Spleen (tissue), 11 donors: ENCODE data around the gene BAHCC1. TPM values are rescaled to one million over a fixed set of nuclear protein-coding genes. Genes with fewer than 3 reads are reported as not detected.

Experiments used
- DNase-seq: peaks from one replicate; pipeline ENCODE4 v3.0.0-alpha.2; 2020
- H3K27ac ChIP-seq, 8 donors: fragments of 200-600 bp; sonication (generic) in 7 of 8; 1 replicate in 4 of 8; 2 replicates in 4 of 8; pipeline versions ENCODE4 v1.5.0 to v1.8.0; 2016 to 2021; ENCODE audit warnings: inconsistent platforms in 4 of 8, mild to moderate bottlenecking in 4 of 8, moderate library complexity in 1 of 8
- H3K27me3 ChIP-seq, 7 donors: fragments of 200-600 bp; sonication (generic) in 6 of 7; replicated peaks in 1 of 7; 1 replicate in 4 of 7; 2 replicates in 3 of 7; pipeline versions ENCODE4 v1.5.0 to v1.8.0; 2016 to 2021; ENCODE audit warnings: inconsistent platforms in 3 of 7, mild to moderate bottlenecking in 1 of 7
- H3K36me3 ChIP-seq, 6 donors: fragments of 200-600 bp; sonication (generic) in 5 of 6; 1 replicate in 4 of 6; 2 replicates in 2 of 6; pipeline versions ENCODE4 v1.5.0 to v1.8.0; 2016 to 2021; ENCODE audit warnings: inconsistent platforms in 2 of 6
- H3K4me1 ChIP-seq, 6 donors: fragments of 200-600 bp; sonication (generic) in 5 of 6; 1 replicate in 3 of 6; 2 replicates in 3 of 6; pipeline versions ENCODE4 v1.5.0 to v1.8.0; 2016 to 2021; ENCODE audit warnings: inconsistent platforms in 3 of 6
- H3K4me3 ChIP-seq, 8 donors: fragments of 200-600 bp; sonication (generic) in 7 of 8; 1 replicate in 4 of 8; 2 replicates in 4 of 8; pipeline versions ENCODE4 v1.5.0 to v1.8.0; 2016 to 2021; ENCODE audit warnings: inconsistent platforms in 4 of 8, mild to moderate bottlenecking in 4 of 8, moderate library complexity in 2 of 8
- H3K9me3 ChIP-seq, 8 donors: fragments of 200-600 bp; sonication (generic) in 7 of 8; 1 replicate in 4 of 8; 2 replicates in 4 of 8; pipeline versions ENCODE4 v1.5.0 to v1.8.0; 2016 to 2021; ENCODE audit warnings: inconsistent platforms in 4 of 8
- CTCF ChIP-seq, 11 experiments: fragments of 200-600 bp in 7 of 11; fragments of 450-650 bp in 4 of 11; sonication (generic) in 4 of 11; IDR thresholded peaks in 8 of 11; conservative IDR thresholded peaks in 3 of 11; 1 replicate in 7 of 11; 2 replicates in 4 of 11; pipeline versions ENCODE4 v1.4.0 to v1.8.0; 2016 to 2021; ENCODE audit warnings: antibody characterized with exemption in 11 of 11, inconsistent platforms in 4 of 11, mild to moderate bottlenecking in 1 of 11
- POLR2A ChIP-seq, 3 donors: fragments of 450-650 bp; IDR thresholded peaks; one replicate each; pipeline ENCODE4 v1.5.1; 2017; ENCODE audit warnings: antibody characterized with exemption in 3 of 3, mild to moderate bottlenecking in 1 of 3
- POLR2AphosphoS5 ChIP-seq, 3 donors: sonication (generic); formaldehyde crosslinking; IDR thresholded peaks; one replicate each; pipeline ENCODE4 v1.5.1; 2017; ENCODE audit warnings: antibody characterized with exemption in 3 of 3
- WGBS, 5 donors: extraction: QIAGEN DNeasy Blood & Tissue Kit in 3 of 5; methylation state at CpG; one replicate each; pipeline versions ENCODE4 v1.1.5 to v1.1.7; 2013 to 2018; 5-methylcytosine and 5-hydroxymethylcytosine counted together
- intact Hi-C: fragments of 100-400 bp; cut with DNase I; formaldehyde crosslinking; loops from one replicate; pipeline ENCODE4 v1.15.0; 2023; ENCODE audit warnings: low total_unique reads
- polyA plus RNA-seq, 3 donors: library from polyadenylated mRNA; stranded (reverse); fragments of 200-250 nt; gene quantifications; one replicate each; pipeline ENCODE4 v1.2.1, GENCODE V29; 2013
- total RNA-seq, 7 donors: library from RNA; depleted of rRNA in 3 of 7; stranded (reverse); fragments of >200 nt in 3 of 7; fragmentation: NEBNext Ultra II Directional in 4 of 7; extraction: Animal tissue kit (Norgen Biotek cat#: 25700) in 4 of 7; gene quantifications; one replicate each; pipeline versions ENCODE4 v1.1.0 to v1.2.1, GENCODE V29; 2016 to 2021
- donor health status: healthy with polysubstance abuse.
- donor health status: DM: no; HTN: no; CAD: no; lungs with moderate emphysema.
- donor health status: DM: no; HTN: no; CAD: no.
- donor health status: Bipolar disorder and iron deficiency.
- donor health status: healthy.
- donor health status: DM: no; HTN: no; CAD: no.
- donor health status: DM: yes; HTN: yes; CAD: no.

BAHCC1 gene
- total and polyA plus RNA-seq, 10 donors = 1.7 to 20.3 (median 12.4) TPM

GRCh38 chr17:81512562-81513371, 117.5 kb downstream of the BAHCC1 start, which contains the start of gene ACTG1:
Gene ACTG1 (minus strand): TSS chr17:81512799. CDS start chr17:81512354, 445 bp downstream.
- peak; percentile 97 for DNase-seq
- Histone ChIP-seq H3K27ac (peak within 1 kb of the TSS; percentile 91 to 100 (median 100)), H3K27me3 (no peaks in the 10 kb centered on the region), H3K9me3 (no peaks in the 10 kb centered on the region), H3K36me3 (peaks cover 4 to 42% (median 35%) of the 10 kb centered on the region in 6 donors), H3K4me3 (peak within 1 kb of the TSS; percentile 86 to 99 (median 94)), H3K4me1 (peaks cover 32 to 85% (median 63%) of the 10 kb centered on the region in 6 donors)
- intact Hi-C loops = no loop called here
- 0 to 1% (median 0%) methylated on average over 21 to 111 of the region's 111 CpGs for WGBS, 5 donors
- TF ChIP-seq POLR2A (IDR thresholded peaks at IDR 0.05) = peak; percentile 93 to 97 (median 97)
- TF ChIP-seq POLR2AphosphoS5 (IDR thresholded peaks at IDR 0.05) = peak; percentile 99
- no peak for TF ChIP-seq CTCF (IDR thresholded peaks at IDR 0.05 in 8 of 11, conservative IDR thresholded peaks at IDR 0.05 in 3 of 11)

- intact Hi-C loops = no loop called here
- H3K9me3 ChIP-seq = no peaks in the 10 kb centered on the region
- H3K4me3 ChIP-seq = peak overlapping the region; percentile 53 to 99 (median 94)
- peak overlapping the region; percentile 91 to 100 (median 100) for H3K27ac ChIP-seq
- no peaks in the 10 kb centered on the region for H3K27me3 ChIP-seq
- peak; percentile 94 for DNase-seq
- WGBS, 5 donors = 0 to 2% (median 0%) methylated on average over 6 to 23 of the region's 23 CpGs
- TF ChIP-seq CTCF (IDR thresholded peaks at IDR 0.05 in 8 of 11, conservative IDR thresholded peaks at IDR 0.05 in 3 of 11) (no peak), POLR2A (IDR thresholded peaks at IDR 0.05) (no peak), POLR2AphosphoS5 (IDR thresholded peaks at IDR 0.05) (peak in 2 of 3 donors; percentile 33 to 43)
- H3K36me3 ChIP-seq = peaks cover 4 to 38% (median 35%) of the 10 kb centered on the region in 6 donors
- H3K4me1 ChIP-seq = peaks cover 38 to 86% (median 66%) of the 10 kb centered on the region in 6 donors
Observed at GRCh38 chr17:81513372-81513752, 118.1 kb downstream of the BAHCC1 start.

- no peak for TF ChIP-seq CTCF (IDR thresholded peaks at IDR 0.05 in 8 of 11, conservative IDR thresholded peaks at IDR 0.05 in 3 of 11)
- no peak for TF ChIP-seq POLR2A (IDR thresholded peaks at IDR 0.05)
- TF ChIP-seq POLR2AphosphoS5 (IDR thresholded peaks at IDR 0.05) = peak in 2 of 3 donors; percentile 70 to 73
- intact Hi-C loops = no loop called here
- Histone ChIP-seq H3K36me3 (peaks cover 4 to 32% (median 29%) of the 10 kb centered on the region in 6 donors), H3K27me3 (no peaks in the 10 kb centered on the region), H3K9me3 (no peaks in the 10 kb centered on the region), H3K4me1 (peaks cover 38 to 86% (median 66%) of the 10 kb centered on the region in 6 donors), H3K4me3 (peak overlapping the region; percentile 53 to 99 (median 94)), H3K27ac (peak overlapping the region; percentile 91 to 100 (median 100))
- DNase-seq = peak; percentile 92
- 0 to 1% (median 1%) methylated on average over 15 to 64 of the region's 64 CpGs for WGBS, 5 donors
Observed at GRCh38 chr17:81513753-81514488, 118.7 kb downstream of the BAHCC1 start.

GRCh38 chr17:81514489-81514738, 119.2 kb downstream of the BAHCC1 start:
- intact Hi-C loops = no loop called here
- peaks cover 0 to 3% (median 0%) of the 10 kb centered on the region in 7 donors for H3K27me3 ChIP-seq
- H3K36me3 ChIP-seq = peaks cover 4 to 27% (median 24%) of the 10 kb centered on the region in 6 donors
- H3K4me3 ChIP-seq = peak overlapping the region; percentile 53 to 99 (median 94)
- WGBS, 5 donors = 0 to 2% (median 1%) methylated on average over 1 to 34 of the region's 34 CpGs
- H3K27ac ChIP-seq = peak overlapping the region; percentile 91 to 100 (median 100)
- H3K4me1 ChIP-seq = peaks cover 36 to 86% (median 66%) of the 10 kb centered on the region in 6 donors
- no peaks in the 10 kb centered on the region for H3K9me3 ChIP-seq
- TF ChIP-seq CTCF (IDR thresholded peaks at IDR 0.05 in 8 of 11, conservative IDR thresholded peaks at IDR 0.05 in 3 of 11) (no peak), POLR2A (IDR thresholded peaks at IDR 0.05) (no peak), POLR2AphosphoS5 (IDR thresholded peaks at IDR 0.05) (peak in 2 of 3 donors; percentile 8 to 14)
- no peak for DNase-seq
